H4 (cell line): Measurements from ENCODE around the gene MYNN. TPM values are rescaled to one million over a fixed set of nuclear protein-coding genes. Genes with fewer than 3 reads are reported as not detected.
"Not testable (repeated sequence)": the region's sequence is repeated elsewhere in the genome, so short reads cannot be mapped to it uniquely, and the experiment has no call there.

Source experiments
- DNase-seq: peaks from one replicate; pipeline ENCODE4 v3.0.0-alpha.2; 2015; ENCODE audit warnings: low spot score
- total RNA-seq: library from RNA; depleted of rRNA; stranded (reverse); fragments of >200 nt; shearing (Covaris generic); gene quantifications from 2 replicates; pipeline ENCODE4 v1.2.3, GENCODE V29; 2014; rRNA removed

The MYNN gene
- total RNA-seq, result 18.7 and 19.5 TPM in 2 replicates

GRCh38 chr3:169772897-169773816 lies at the start of gene MYNN:
Gene MYNN, plus strand, starts transcription at chr3:169773396. Its CDS starts 900 bp downstream, at chr3:169774296.
- DNase-seq, result peak; percentile 93

DNA sequence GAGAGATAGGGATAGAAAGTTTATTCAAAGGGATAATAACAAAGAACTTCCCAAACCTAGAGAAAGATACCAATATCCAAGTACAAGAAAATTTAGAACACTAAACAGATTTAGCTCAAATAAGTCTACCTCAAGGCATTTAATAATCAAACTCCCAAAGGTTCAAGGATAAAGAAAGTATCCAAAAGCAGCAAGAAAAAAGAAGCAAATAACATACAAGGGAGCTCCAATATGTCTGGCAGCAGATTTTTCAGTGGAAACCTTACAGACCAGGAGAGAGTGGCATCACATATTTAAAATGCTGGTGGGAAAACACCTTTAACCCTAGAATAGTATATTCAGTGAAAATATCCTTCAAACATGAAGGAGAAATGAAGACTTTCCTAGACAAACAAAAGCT lies 41.3 kb upstream of the MYNN start:
- DNase-seq, result not testable (repeated sequence)

DNA sequence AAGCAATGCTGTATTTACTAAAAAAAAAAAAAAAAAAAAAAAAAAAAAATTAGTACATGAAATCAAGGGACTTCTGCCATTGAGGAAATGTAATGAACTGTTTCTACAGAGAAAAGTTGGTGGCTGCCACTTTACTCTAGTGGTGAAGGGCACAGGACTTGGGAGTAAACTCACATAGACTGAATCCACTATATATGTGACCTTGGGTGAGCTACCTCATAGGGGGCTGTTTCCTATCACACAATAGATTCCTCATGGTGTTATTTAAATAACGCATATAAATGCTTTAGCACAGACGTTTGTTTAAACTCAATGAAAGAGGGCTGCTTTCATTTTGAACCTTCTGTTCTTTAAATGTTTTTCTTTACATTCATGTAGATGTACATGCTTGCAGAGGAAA lies 34.1 kb upstream of the MYNN start:
- no peak for DNase-seq

DNA sequence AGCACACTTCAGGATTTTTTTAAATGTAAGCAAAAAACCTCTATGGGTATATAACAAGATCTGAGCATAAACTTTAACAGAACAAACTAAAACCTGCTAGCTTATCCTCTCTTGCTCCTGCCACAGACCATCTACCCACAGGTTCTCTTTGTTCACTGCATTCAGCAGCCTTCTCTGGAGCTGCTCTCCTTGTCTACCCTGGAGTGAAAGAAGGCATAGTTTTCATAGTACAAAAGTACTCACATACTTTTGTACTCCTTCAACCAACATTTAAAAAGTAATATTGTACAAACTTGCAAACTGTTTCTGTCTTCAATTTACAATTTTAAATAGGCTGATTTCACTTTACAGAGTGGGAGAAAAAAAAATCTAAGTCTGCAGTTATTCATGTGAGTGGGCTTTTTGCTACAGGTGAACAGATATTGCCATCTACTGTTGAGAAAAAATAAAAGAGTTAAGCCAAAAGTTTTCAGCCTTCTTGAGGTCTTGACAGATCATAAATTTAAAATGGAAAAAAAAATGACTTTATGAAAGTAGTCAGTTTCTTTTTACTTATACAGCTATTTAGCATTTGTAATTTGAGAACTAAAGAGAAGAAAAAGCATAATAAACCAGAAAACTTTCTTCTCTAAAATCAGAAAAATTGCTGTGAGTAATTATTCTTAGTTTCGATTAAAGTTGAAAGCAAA lies 28.7 kb upstream of the MYNN start:
- DNase-seq, result peak; percentile 37

GRCh38 chr3:169746924-169747323 lies 26.3 kb upstream of the MYNN start:
- DNase-seq, result no peak

DNA sequence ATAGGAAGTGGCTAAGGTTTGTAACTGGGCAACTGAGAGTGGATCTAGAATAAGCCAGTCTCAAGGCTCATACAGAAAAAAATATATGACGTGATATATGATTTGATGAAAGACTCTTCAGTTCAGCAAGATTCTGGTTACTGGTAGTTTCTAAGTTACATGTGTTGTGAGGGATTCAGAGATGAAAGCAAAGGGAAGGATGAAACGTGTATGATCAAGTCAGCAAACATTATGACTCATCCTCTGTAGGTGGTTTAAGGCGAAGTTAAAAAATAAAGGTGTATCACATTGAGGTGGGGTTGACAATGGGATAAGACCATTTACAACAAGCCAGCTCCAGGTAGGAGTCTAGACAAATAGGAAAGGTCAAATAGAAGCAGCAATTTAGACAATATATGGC lies 24.5 kb upstream of the MYNN start:
- DNase-seq, result no peak

DNA sequence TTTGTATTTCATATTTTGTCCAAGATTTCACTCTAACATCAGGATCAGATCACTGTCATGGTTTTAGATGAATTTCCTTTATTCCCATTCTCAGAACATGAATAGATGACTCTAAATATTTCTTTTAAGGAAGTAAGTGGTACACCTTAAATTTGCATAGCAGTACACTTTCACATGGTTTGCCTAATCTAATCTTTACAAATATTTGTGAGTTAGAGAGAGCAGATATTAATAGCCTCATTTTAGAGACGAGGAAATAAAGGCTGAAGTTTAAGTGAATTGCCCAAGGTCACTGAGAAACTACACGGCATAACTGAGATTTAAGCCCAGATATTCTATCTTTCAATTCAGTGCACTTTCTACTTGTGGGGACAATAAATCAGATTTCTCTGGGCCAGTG lies 22.5 kb upstream of the MYNN start:
- DNase-seq, result no peak

GRCh38 chr3:169751875-169752274 lies 21.3 kb upstream of the MYNN start:
- no peak for DNase-seq

- no peak for DNase-seq
Measured at GRCh38 chr3:169754711-169755110, 18.5 kb upstream of the MYNN start.

- no peak for DNase-seq
Measured at GRCh38 chr3:169755488-169755887, 17.7 kb upstream of the MYNN start.

GRCh38 chr3:169758359-169758994 lies 14.7 kb upstream of the MYNN start:
- DNase-seq, result no peak

DNA sequence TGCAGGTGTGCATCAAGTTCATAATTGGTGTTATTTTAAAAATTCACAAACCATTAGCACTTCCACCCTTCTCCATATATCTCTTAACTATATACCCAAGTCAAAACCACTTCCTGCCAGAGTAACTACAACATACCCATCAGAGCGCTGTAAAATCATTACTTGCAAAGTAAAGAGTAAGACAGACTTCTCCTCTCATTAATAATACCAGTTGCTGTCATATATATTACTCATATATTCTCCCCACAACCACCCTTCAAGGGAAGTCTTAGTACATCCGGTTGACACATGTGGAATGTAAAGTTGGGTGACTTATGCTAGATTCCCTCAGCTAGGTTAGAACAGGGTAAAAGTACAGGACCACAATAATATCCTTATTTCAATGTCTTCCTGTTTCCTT lies 13.9 kb upstream of the MYNN start:
- DNase-seq, result no peak

- DNase-seq, result peak; percentile 73
Measured at GRCh38 chr3:169760479-169760878, 12.7 kb upstream of the MYNN start.

DNA sequence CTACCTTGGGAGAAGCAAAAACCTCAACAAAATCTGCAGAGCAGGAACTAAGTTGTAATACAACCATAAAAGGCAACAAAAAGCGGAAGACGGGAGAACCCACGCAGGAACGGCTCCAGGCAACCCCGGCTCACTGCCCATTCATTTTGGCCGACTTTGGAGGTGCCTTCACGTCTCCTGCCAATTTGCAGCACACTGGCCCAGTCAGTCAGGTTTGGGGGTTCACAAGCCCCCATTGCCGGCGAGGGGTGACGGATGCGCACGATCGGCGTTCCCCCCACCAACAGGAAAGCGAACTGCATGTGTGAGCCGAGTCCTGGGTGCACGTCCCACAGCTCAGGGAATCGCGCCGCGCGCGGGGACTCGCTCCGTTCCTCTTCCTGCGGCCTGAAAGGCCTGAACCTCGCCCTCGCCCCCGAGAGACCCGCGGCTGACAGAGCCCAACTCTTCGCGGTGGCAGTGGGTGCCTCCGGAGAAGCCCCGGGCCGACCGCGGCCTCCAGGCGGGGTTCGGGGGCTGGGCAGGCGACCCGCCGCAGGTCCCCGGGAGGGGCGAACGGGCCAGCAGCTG lies 8.8 kb upstream of the MYNN start:
- DNase-seq, result no peak

GRCh38 chr3:169764882-169765612 lies 8.1 kb upstream of the MYNN start, which contains the start of gene TERC:
Gene TERC, minus strand, starts transcription at chr3:169765060.
- peak; percentile 71 for DNase-seq

- DNase-seq, result no peak
Measured at GRCh38 chr3:169769287-169770181, 3.7 kb upstream of the MYNN start, which contains the start of gene ACTRT3. Gene ACTRT3, minus strand, starts transcription at chr3:169769561. Its CDS starts 41 bp downstream, at chr3:169769520.

- peak; percentile 81 for DNase-seq
Measured at GRCh38 chr3:169771497-169772304, 1.5 kb upstream of the MYNN start.

DNA sequence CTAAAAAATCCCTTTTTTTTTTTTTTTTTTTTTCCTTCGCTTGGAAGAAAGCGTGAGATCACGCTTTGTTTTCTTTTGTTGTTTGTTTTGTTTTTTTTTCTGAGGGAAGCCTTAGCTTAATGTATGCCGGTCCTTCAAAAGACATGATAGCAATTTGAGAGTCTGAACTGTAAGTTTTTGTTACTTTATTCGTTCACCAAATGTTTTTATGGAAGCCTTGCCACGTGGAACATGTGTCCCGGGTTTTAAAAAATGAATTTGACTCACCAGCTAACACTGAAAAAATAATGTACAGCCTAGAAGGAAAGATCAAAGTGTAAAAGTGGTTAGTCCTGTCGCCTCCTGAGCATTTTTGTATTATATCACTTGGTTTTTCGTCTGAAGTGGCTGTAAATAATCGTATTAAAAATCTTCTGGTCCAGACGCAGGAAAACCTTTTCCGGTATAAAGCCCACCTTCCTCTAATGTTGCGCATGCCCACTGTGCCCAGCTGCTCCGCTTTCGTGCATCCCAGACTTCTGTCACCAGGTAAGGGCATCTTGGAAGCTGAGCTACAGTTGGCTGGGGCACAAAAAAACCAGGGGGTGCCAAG lies 795 bp upstream of the MYNN start:
- DNase-seq, result peak; percentile 89

DNA sequence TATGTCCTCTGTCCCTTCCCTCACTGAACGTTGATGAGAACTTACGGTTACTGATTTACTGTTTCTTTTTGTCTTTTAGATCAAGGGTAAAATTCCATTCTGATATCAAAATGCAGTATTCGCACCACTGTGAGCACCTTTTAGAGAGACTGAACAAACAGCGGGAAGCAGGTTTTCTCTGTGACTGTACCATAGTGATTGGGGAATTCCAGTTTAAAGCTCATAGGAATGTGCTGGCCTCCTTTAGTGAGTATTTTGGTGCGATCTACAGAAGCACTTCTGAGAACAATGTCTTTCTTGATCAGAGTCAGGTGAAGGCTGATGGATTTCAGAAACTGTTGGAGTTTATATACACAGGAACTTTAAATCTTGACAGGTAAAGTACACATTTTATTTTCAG lies 990 bp downstream of the MYNN start:
- DNase-seq, result no peak
